GM21528 (cell line): ENCODE results near the gene ENTR1.
"Not testable (repeated sequence)": the region's sequence is repeated elsewhere in the genome, so short reads cannot be mapped to it uniquely, and the experiment has no call there.

Source experiments
- ATAC-seq: cut with Tn5 transposase; IDR thresholded peaks from one replicate; pipeline ENCODE4 v1.9.1; 2021; ENCODE audit warnings: mild to moderate bottlenecking, moderate library complexity; ENCODE audit not compliant: unreplicated experiment, low FRiP score

Gene ENTR1

GRCh38 chr9:136439481-136440408, 29.3 kb upstream of the ENTR1 start, which contains the start of gene INPP5E:
INPP5E (minus strand) TSS chr9:136439845; CDS start chr9:136439419, 426 bp downstream.
- peak; percentile 57 for ATAC-seq

- ATAC-seq: peak; percentile 52
Observed at GRCh38 chr9:136438548-136439480, 28.4 kb upstream of the ENTR1 start.

DNA sequence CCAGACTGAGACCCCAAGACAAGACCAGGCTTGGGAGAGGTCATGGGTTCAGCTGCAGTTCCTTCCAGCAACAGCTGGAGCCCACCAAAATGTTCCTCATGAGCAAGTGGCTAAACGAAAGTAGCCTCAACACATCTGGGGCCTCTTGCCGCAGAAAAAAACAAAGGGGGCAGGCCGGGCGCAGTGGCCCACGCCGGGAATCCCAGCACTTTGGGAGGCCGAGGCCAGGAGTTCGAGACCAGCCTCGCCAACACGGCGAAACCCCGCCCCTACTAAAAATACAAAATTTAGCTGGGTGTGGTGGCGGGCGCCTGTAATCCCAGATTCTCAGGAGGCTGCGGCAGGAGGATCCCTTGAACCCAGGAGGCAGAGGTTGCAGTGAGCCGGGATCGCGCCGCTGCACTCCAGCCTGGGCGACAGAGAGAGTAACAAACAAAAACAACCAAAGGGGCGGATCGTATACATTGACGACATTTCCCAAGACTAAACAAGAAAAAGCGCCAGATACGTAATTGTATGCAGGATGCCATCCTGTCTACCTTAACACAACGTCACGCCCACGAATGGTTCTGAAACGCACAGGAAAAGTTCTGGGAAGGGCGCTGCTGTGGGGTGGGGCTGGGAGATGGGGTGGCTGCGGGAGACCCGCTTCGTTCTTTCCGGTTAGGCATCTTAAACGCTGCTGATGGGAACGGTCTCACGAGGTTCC, 27.6 kb upstream of the ENTR1 start:
- no peak for ATAC-seq

DNA sequence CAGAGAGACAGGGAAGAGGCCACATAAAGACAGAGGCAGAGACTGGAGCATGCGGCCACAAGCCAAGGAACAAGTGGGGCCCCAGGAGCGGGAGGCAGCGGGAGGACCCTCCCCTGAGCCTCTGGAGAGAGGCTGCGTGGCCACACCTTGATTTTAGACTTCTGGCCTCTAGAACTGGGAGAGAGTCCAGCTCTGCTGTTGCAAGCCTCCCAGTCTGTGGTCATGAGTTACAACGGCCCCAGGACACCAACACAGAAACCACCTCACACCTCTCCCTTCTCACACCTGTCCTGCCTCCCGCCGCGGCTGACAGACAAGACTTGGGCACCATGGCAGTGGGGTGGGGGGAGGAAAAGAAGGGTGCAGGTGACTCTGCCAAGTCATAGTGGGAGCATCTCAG, 27.0 kb upstream of the ENTR1 start:
- no peak for ATAC-seq

DNA sequence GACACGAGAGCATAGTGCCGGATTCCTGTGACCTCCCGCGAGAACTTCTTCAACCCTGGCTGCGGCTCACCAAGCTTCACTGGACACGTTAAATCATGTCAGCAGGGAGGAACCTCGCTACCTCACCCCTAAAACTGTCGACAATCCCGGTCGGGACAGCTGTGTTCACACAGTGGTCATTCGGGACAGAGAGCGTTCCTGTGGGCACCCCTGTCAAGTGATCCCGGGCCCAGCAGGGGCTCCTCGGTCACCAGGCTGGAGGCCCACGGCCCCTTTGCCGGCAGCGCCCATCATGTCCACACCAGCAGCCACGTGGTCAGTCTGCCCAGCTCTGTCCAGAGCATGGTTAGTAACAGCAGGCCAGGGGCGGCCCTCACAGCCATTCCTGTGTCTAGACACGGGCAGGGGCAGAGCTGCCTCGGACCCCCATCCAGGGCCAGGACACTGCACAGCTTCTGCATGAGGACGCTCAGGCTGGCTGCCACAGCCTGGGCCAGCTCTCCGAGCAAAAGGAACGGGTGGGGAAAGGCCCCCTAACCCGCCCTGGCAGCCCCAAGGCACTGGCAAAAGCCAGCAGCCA, 25.7 kb upstream of the ENTR1 start:
- no peak for ATAC-seq

- ATAC-seq: no peak
Observed at GRCh38 chr9:136434580-136435169, 24.3 kb upstream of the ENTR1 start.

DNA sequence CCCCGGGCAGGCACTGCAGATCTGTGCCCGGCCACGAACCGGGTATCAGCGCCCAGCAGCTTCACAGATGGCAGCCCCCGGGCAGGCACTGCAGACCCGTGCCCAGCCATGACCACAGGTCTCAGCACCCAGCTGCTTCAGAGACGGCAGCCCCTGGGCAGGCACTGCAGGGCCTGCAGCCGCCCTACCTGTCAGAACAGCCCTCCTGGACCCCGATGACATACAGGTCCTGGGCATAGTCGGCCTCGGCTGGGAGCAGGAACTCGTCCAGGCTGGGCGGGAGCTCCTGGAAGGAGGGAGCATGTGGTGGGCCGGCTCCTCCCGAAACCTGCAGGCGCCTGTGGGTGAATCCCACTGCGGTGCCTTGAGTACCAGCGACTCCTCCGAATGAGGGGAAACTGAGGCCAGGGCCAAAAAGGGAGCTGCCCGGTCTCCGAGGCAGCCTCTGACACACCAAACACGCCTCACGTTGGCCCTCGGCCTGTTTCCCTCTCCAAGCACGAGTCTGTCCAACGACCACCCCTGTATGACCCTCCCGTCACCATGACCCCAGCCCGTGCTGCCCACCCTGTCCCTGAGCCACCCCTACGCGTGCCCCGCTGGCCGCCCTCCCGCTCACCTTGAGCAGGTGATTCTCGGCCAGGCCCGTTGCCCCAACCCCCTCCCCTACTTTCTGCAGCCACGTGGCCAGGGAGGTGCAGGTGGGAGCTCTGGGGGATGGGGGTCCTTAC, 23.6 kb upstream of the ENTR1 start:
- ATAC-seq: no peak

DNA sequence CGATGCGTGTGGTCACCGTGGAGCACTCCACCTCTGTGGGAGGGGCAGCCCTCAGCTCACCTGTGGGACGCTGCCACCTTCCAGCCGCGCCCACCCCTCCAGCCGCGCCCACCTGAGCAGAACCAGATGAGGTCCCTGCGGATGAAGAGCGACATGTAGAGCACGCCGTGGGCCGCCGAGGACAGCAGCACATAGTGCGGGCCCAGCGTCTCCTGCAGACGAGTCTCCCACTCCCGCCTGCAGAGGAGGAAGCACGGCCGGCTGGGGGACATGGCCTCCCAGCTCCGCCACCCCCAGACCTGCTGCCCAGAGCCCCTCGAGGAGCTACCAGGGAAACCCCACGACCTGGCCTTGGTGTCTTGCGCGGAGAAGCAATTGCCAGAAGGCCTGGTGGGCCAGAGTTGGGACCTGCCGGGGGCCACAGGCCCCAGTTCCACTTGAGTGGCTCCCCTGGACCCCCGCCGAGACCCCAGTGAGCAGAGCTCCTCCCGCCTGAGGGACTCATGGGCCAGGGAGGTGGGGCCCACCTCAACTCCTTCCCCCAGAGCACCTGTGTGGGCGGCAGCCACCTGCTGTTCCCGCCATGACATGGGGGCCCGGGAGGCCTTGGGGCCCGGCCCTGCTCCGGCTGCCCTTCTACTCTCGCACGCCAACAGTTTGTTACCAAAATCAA, 22.8 kb upstream of the ENTR1 start:
- ATAC-seq: no peak

GRCh38 chr9:136432591-136432990, 22.2 kb upstream of the ENTR1 start:
- no peak for ATAC-seq

DNA sequence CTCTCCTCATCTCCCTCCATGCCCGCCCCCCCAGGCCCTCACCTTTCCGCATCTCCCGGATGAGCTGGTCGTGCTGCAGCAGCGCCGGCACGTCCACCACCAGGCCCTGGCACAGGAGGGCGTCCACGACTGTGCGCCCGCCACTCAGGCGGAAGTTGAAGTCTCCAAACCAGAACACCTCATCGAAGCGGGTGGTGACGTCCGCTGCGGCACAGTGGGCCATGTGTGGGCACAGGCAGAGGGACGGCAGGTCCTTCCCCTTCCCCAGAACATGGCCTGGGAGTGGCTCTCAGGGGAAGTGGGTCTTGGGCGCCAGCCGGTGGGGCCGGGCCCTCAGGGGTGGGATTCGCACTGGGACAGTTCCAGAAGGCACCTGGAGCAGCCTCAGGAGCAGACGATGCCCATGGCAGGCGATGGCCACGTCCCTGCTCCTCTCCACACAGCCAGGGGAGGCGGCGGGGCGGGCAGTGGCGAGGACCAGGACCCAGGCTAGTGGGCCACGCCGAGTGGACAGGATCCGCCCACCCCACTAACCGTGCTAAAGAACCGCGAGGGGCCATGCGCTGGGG, 21.5 kb upstream of the ENTR1 start:
- no peak for ATAC-seq

DNA sequence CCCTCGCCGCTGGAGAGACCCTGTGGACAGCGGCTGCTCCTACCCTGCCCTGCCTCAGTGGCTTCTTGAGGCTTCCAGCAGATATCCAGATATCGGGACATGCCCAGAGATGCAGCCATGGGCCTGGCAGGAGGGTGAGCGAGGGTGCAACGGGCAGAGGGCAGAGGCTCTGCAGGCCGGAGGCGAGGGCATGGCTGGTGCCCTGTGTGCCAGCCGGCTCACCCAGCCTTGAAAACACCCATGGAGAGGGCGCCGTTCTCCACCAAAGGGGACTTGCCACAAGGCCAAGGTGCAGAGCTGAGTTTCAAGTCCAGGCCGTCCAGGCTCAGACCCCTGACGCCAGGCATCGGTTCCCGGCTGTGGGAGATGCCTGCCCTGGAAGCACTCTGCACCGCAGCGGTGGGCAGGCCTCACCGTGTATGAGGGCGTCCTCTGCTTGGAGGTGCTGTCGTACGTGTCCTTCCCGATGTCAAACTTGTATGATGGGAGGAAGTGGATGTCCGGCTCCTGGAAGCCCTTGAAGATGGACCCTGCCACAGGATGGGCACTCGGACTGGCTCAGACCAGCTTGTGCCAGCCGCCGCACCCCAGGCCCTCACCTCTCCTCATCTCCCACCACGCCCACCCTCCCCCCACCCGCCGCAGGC, 20.3 kb upstream of the ENTR1 start:
- ATAC-seq: no peak

DNA sequence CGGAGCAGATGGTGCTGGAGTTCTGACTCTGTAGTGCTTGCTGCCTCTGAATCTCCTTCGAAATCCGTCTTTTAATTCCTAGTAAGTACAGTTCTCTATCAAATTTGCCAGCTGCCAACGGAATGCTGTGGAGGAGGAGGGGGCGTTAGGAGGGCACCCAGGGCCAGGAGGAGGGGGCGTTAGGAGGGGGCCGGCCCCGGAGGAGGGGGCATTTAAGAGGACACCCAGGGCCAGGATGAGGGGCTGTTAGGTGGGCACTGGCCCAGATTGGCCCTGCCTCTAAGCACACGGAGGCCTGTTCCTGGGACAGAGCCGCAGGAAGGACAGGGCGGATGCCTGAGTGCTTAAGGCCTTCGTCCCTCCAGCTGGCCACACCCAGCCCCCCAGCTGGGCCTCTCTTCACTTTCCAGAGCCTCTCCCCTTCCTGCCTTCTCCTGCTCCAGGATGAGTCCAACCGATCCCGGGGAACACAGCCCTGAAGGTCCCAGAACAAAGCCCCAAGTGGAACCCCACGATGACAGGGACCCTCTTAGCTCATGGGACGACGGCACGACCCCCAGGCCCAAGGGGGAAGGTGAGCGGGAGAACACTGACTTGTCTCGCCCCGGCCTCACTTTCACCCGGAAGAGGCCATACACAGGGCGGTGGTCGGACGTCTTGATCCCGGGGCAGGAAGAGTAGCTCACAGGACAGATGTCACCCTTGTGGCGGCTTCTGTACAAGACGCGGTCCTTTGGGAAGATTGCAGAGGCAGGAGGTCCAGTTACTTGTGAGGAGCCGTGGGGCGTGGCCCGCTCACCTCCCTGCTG, 19.5 kb upstream of the ENTR1 start:
- ATAC-seq: no peak

DNA sequence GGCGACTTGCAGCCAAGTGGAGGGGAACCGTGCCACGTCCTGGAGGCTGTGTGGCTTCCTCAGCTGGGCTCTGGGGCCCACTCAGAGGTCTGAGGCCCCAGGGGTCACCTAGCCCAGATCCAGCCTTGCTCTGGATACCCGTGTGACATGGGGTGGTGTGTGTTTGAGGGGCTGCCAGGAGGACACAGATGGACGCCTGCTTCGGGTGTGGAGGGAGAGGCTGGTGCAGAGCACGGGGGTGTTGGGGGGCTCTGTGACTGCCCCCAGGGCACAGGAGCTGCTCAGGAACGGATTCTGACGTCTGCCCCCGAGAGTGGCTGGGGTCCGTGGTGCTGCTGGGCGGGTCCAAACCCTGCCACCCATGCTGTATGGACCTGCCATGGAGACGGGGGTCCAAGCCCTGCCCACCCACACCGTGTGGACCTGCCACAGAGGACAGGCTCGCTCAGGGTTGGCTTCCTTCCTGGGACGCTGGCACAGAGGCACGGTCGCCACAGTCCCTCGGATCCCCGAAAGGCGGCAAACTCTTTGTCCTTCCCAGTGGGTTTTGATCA, 18.7 kb upstream of the ENTR1 start:
- ATAC-seq: no peak

- ATAC-seq: no peak
Observed at GRCh38 chr9:136426787-136427186, 16.4 kb upstream of the ENTR1 start.

DNA sequence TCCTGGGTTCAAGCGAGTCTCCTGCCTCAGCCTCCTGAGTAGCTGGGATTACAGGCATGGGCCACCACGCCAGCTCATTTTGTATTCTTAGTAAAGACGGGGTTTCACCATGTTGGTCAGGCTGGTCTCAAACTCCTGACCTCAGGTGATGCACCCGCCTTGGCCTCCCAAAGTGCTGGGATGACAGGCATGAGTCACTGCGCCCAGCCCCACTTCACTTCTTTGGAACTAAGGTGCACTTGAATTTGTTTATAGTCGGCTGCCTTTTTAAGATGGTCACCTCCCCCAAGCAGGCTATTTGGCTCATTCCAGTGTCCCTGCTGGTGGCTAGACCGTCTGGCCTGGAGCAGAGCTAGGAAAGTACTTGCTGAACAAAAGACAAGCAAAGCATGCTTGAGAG, 15.0 kb upstream of the ENTR1 start:
- not testable (repeated sequence) for ATAC-seq

- ATAC-seq: no peak
Observed at GRCh38 chr9:136424750-136425362, 14.4 kb upstream of the ENTR1 start.
